ENCODE measurements around the gene CNOT4. TPM values are rescaled to one million over a fixed set of nuclear protein-coding genes. Genes with fewer than 3 reads are reported as not detected.

CNOT4 gene
- total RNA-seq, 2 experiments from 2014 or later, result 24.0 to 29.8 TPM

DNA sequence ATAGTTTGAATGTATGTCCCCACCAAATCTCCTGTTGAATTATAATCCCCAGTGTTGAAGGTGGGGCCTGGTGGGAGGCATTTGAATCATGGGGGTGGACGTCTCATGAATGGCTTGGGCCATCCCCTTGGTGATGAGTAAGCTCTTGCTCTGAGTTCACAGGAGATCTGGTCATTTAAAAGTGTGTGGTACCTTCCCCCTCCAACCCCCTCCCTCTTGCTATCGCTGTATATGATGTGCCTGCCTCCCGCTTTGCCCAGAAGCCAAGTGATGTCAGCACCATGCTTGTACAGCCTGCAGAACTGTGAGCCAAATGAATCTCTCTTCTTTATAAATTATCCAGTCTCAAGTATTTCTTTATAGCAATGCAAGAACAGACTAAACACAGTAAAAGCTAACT lies 103.0 kb downstream of the CNOT4 start:
- peaks cover 47% of the 10 kb centered on the region for H3K36me3 Mint-ChIP-seq (ENCODE audit: low read depth)
- Histone ChIP-seq H3K36me3 (ENCODE audit: insufficient read depth, low read length) (peaks cover 27% of the 10 kb centered on the region), H3K4me1 (ENCODE audit: insufficient read depth, low read length) (no peaks in the 10 kb centered on the region), H3K27ac (ENCODE audit: low read depth in 1 of 2, low read length in 2 of 2) (no peak overlapping the region), H3K27me3 (ENCODE audit: control insufficient read depth in 1 of 2, insufficient read depth in 2 of 2, low read length in 2 of 2) (no peaks in the 10 kb centered on the region), H3K4me3 (ENCODE audit: low read length) (no peak overlapping the region), H3K9me3 (ENCODE audit: control insufficient read depth in 1 of 2, insufficient read depth in 1 of 2, low read length in 2 of 2) (no peaks in the 10 kb centered on the region)
- no peak overlapping the region for H3K27ac Mint-ChIP-seq
- no peak for TF ChIP-seq CTCF (IDR thresholded peaks at IDR 0.05)
- ATAC-seq (ENCODE audit: poor library complexity), result no peak
- H3K27me3 Mint-ChIP-seq, result no peaks in the 10 kb centered on the region
- CTCF ChIA-PET, result no interaction called here
- H3K4me1 Mint-ChIP-seq (ENCODE audit: low read depth), result no peaks in the 10 kb centered on the region
- H3K4me3 Mint-ChIP-seq, result no peak overlapping the region
- intact Hi-C loops (cut with DNase I, micrococcal nuclease), result no loop called here
- DNase-seq, result no peak
- no peaks in the 10 kb centered on the region for H3K9me3 Mint-ChIP-seq
- POLR2A ChIA-PET, result no interaction called here

GRCh38 chr7:135405969-135406368 lies 103.9 kb downstream of the CNOT4 start:
- H3K4me3 Mint-ChIP-seq, result no peak overlapping the region
- no peaks in the 10 kb centered on the region for H3K27me3 Mint-ChIP-seq
- Histone ChIP-seq H3K4me3 (ENCODE audit: low read length) (no peak overlapping the region), H3K27ac (ENCODE audit: low read depth in 1 of 2, low read length in 2 of 2) (no peak overlapping the region), H3K4me1 (ENCODE audit: insufficient read depth, low read length) (no peaks in the 10 kb centered on the region), H3K27me3 (ENCODE audit: control insufficient read depth in 1 of 2, insufficient read depth in 2 of 2, low read length in 2 of 2) (no peaks in the 10 kb centered on the region), H3K36me3 (ENCODE audit: insufficient read depth, low read length) (peaks cover 22% of the 10 kb centered on the region), H3K9me3 (ENCODE audit: control insufficient read depth in 1 of 2, insufficient read depth in 1 of 2, low read length in 2 of 2) (no peaks in the 10 kb centered on the region)
- CTCF ChIA-PET, result interaction anchor here (0.6 kb wide), 1 partner anchor 120 kb away, joined by 3 read pairs; no protein-coding TSS in a partner anchor
- ATAC-seq (ENCODE audit: poor library complexity), result no peak
- H3K36me3 Mint-ChIP-seq (ENCODE audit: low read depth), result peaks cover 40% of the 10 kb centered on the region
- H3K4me1 Mint-ChIP-seq (ENCODE audit: low read depth), result no peaks in the 10 kb centered on the region
- H3K27ac Mint-ChIP-seq, result no peak overlapping the region
- H3K9me3 Mint-ChIP-seq, result no peaks in the 10 kb centered on the region
- no peak for TF ChIP-seq CTCF (IDR thresholded peaks at IDR 0.05)
- DNase-seq, result no peak
- POLR2A ChIA-PET, result no interaction called here
- intact Hi-C loops (cut with DNase I, micrococcal nuclease), result no loop called here

GRCh38 chr7:135403302-135403701 lies 106.6 kb downstream of the CNOT4 start:
- Mint-ChIP-seq H3K4me3 (no peak overlapping the region), H3K27me3 (no peaks in the 10 kb centered on the region), H3K4me1 (ENCODE audit: low read depth) (no peaks in the 10 kb centered on the region), H3K27ac (no peak overlapping the region), H3K9me3 (no peaks in the 10 kb centered on the region), H3K36me3 (ENCODE audit: low read depth) (peaks cover 23% of the 10 kb centered on the region)
- H3K9me3 ChIP-seq (ENCODE audit: control insufficient read depth in 1 of 2, insufficient read depth in 1 of 2, low read length in 2 of 2), result no peaks in the 10 kb centered on the region
- ATAC-seq (ENCODE audit: poor library complexity) (no peak), DNase-seq (no peak)
- H3K36me3 ChIP-seq (ENCODE audit: insufficient read depth, low read length), result peaks cover 14% of the 10 kb centered on the region
- no peak overlapping the region for H3K27ac ChIP-seq (ENCODE audit: low read depth in 1 of 2, low read length in 2 of 2)
- no peak overlapping the region for H3K4me3 ChIP-seq (ENCODE audit: low read length)
- ChIA-PET CTCF (no interaction called here), POLR2A (no interaction called here)
- intact Hi-C loops (cut with DNase I, micrococcal nuclease), result no loop called here
- H3K27me3 ChIP-seq (ENCODE audit: control insufficient read depth in 1 of 2, insufficient read depth in 2 of 2, low read length in 2 of 2), result no peaks in the 10 kb centered on the region
- H3K4me1 ChIP-seq (ENCODE audit: insufficient read depth, low read length), result no peaks in the 10 kb centered on the region
- no peak for TF ChIP-seq CTCF (IDR thresholded peaks at IDR 0.05)

All from CD4-positive, alpha-beta T cell (primary cell).